Activated CD4-positive, CD25-positive, alpha-beta regulatory T cell treated with anti-CD3 and anti-CD28 coated beads, Interleukin-2, amount 50 U/mL, for 16 hours (primary cell): ENCODE measurements around the gene TCF19.
"Not testable (repeated sequence)": the region's sequence is repeated elsewhere in the genome, so short reads cannot be mapped to it uniquely, and the experiment has no call there.

Experiments used
- DNase-seq: peaks from one replicate; pipeline ENCODE4 v3.0.0-alpha.2; 2020; ENCODE audit warnings: low read depth, low spot score

Gene TCF19

DNA sequence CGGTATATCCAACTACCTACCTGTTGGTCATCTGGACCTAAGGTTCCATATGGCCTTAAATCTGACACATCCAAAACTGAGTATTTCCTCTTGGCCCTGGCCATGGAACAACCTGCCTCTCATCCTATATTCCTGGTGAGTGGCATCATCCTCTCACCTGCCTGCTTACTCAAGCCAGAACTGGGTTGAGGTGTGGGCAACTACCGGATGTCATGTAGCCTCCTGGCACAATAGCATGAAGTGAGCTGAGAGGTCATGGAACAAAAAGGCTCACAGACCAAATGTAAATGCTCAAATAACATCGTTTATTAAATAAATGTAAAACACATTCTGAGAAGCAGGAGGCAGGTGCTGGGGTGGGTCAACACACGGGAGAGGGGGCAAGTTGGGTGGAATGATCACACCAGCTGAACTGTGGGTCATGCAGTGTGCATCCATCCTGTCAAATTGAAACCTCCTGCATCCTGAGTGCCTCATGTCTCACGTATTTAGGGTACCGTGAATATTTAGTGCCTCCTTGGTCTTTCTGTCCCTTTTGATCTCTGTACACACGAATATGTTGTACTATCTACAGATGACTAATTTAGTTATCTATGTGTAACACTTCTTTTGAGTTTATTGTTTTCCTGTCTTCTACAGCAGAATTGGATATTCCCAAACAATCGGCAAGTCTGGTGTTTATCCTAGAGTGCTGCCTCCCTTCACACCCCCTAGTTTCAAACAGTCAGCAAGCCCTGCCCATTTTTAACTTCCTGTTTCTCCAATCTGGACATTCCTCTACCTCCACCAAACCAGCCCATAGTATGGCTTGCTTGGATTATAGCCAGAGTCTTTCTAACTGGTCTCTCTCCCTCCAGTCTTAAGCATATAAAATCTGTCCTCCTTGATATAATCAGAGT lies 20.0 kb downstream of the TCF19 start:
- no peak for DNase-seq

DNA sequence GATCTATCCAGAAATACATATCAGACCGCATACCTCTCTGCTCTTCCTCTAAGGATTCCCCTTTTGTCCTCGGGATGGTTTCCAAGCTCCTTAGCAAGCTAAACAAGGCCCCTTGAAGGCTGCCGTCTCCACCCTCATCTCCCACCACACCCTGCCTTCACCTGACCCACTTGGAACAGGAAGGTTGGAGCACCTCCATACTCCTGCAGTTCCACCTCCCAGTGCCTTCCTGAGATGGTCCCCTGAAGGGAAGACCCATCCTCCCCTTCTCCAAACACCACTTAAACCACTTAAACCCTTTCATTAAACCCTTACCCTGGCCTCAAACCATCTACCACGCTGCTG lies 20.6 kb downstream of the TCF19 start:
- no peak for DNase-seq

DNA sequence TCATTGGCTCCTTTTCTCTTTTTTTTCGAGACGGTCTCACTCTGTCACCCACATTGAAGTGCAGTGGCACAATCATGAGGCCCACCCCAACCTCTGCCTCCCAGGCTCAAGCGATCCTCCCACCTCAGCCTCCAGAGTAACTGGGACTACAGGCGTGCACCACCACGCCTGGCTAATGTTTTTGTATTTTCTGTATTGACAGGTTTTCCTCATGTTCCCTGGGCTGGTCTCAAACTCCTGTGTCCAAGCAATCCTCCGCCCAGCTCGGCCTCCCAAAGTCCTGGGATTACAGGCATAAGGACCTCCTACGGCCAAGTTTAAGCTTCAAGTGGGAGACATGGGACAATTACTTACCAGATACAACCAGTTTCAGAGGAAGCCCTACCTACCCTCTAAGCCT lies 21.5 kb downstream of the TCF19 start:
- no peak for DNase-seq

DNA sequence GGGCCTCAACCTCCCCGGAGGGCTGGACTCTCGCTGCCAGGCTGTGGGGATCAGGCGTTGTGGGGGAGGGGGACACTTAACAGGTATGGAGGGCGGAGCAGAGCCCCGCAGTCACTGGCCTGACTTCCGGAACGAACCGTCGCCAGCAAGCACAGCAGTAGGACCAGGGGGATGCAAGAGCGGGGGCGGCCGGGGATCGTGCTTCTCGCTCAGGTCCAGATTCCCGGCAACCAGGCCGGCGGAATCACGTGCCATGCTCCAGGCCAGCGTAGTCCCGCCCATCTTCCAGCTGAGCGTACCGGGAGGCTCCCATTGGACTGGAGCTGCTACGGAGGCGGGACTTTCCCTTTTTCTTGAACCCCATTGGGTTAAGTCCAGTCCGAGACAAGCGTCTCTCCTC lies 22.1 kb downstream of the TCF19 start:
- no peak for DNase-seq

DNA sequence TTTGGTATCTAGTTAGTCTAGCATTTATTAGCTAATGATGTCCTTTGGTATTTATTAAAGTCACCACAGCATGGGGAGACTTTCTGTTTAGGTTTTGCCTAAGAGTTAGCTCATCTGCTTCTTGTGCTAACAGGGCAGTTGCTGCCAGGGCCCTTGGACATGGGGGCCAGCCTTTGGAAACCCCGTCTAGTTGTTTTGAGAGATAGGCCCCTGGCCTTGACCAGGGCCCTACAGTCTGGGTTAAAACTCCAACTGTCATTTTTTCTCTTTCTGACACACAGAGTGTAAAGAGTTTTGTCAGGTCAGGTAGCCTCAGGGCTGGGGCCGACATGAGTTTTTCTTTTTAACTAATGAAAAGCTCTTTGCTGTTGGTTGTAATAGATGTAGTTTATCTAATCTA lies 24.9 kb downstream of the TCF19 start:
- DNase-seq = not testable (repeated sequence)

DNA sequence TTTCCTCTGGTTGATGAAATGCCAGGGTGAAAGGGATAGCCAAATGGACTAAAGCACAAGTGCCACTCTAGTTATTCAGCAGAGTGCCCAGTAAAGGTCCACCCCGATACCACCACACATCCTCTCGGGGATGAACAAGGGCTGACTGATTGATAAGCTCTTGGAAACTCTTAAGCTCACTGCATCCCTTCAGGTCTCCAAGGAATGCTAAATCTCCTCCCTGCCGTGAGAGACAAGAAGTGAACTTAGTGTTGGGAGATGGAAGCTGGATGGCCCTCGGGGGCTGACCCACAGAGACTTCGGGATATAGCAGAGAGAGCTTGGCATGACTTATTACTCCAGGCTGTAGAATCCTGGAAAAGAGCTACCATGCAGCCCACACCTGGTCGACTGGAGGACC lies 25.5 kb downstream of the TCF19 start:
- not testable (repeated sequence) for DNase-seq

DNA sequence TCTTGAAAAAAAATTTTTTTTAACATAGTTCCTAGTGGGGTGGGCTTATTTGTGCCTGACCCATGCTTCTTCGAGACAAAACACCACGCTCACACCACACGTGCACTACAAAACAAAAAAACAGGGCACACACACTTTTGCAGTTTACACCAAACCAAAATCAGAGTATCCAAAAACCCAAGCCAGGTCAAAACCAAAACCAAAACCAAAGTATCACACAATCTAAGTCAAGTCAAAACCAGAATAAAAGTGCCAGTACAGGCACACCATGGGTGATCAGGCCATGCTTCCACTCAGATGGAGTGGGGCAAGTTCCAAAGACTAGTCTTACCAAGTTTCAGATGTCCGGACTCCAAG lies 27.3 kb downstream of the TCF19 start:
- DNase-seq = not testable (repeated sequence)

DNA sequence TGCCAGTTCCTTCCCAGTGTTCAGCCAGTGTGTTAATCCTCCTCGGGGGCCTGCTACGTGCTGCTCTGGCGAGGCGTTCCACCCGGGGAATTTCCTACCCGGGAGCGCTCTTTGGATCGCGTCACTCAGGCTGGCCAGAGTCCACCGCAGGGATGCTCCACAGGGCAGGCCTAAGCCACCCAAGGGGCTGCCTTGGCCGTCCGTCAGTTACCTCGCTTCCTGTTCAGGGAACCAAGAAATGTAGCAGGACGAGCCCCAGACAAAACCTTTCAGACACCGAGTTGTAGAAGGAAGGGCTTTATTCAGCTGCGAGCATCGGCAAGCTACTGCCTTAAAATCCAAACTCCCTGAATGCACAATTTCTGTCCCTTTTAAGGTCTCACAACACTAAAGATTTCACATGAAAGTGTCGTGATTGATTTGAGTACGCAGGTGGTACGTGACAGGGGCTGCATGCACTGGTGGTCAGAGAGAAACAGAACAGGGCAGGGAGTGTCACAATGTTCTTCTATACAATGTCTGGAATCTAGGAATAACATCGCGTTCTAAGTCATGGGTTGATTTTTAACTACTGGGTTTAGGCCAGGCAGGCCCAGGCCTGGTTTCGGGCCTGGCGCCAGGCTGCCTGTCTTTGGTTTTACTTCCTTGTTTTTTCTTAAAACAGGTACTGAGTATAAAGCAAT lies 27.8 kb downstream of the TCF19 start:
- DNase-seq = no peak

DNA sequence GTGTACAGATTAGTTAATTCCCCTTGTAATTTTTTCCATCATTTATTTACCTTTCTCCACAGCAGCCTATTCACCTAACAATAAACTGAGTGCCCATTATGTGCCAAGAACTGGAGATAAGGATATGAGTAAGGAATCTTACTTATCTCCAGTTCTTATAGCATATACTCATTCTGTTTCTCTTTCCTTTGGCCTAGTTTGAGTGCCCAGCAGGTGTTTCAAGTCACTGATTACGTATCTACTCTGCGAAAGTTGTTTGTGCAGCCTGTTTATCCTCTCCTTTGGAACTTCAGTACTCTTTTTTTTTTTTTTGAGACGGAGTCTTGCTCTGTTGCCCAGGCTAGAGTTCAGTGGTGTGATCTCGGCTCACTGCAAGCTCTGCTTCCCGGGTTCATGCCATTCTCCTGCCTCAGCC lies 29.4 kb downstream of the TCF19 start:
- no peak for DNase-seq

DNA sequence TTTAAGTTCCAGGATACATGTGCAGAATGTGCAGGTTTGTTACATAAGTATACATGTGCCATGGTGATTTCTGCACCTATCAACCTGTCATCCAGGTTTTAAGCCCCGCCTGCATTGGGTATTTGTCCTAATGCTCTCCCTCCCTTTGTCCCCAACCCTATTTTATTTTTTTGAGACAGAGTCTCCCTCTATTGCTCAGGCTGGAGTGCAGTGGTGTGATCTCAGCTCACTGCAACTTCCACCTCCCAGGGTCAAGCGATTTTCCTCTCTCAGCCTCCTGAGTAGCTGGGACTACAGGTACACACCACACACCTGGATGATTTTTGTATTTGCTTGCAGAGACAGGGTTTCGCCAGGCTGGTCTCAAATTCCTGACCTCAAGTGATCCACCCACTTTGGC lies 30.8 kb downstream of the TCF19 start:
- DNase-seq = not testable (repeated sequence)

DNA sequence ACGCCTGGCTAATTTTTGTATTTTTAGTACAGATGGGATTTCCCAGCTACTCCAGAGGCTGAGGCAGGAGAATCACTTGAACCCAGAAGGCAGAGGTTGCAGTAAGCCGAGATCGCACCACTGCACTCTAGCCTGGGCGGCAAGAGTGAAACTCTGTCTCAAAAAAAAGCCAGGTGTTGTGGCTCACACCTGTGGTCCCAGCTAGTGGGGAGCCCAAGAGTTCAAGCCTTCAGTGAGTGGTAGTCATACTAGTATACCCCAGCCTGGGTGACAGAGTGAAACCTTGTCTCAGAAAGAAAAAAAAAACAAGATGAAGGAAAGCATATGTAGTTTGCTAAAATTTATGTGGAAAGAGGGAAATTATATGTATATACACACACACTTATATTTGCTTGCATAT lies 32.1 kb downstream of the TCF19 start:
- DNase-seq = no peak

DNA sequence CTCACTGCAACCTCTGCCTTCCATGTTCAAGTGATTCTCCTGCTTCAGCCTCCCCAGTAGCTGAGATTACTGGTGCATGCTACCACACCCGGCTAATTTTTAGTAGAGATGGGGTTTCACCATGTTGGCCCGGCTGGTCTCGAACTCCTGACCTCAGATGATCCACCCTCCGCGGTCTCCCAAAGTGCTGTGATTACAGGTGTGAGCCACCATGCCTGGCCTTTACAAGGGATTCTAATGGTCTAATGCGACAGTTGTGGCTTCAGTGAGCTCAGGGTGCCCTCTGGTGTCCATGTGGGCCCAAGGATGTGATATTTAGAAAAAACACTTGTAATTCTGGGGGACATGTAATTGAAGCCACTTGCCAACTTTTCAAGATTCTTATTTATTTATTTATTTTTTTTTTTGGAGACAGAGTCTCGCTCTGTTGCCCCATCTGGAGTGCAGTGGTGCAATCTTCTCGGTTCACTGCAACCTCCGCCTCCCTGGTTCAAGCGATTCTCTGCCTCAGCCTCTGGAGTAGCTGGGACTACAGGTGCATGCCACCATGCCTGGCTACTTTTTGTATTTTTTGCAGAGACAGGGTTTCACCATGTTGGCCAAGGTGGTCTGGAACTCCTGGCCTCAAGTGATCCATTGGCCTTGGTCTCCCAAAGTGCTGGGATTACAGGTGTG lies 34.2 kb downstream of the TCF19 start:
- DNase-seq = peak; percentile 41

DNA sequence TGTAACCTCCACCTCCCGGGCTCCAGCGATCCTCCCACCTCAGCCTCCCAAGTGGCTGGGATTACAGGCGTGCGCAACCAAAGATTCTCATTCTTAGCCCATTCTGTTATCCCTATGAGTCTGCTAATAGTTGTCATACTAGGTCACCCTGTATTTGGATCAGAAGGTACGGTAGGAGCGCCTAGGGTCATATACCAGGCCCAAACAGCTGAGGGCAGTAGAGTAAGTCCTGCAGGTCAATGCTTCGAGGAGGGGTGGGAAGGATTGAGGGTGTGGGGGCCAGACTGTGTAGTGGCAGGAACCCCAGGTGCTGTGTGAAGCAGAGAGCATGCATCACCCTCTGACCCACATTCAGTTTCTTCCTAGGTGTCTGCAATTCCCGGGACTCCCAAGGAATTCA lies 34.8 kb downstream of the TCF19 start:
- no peak for DNase-seq

DNA sequence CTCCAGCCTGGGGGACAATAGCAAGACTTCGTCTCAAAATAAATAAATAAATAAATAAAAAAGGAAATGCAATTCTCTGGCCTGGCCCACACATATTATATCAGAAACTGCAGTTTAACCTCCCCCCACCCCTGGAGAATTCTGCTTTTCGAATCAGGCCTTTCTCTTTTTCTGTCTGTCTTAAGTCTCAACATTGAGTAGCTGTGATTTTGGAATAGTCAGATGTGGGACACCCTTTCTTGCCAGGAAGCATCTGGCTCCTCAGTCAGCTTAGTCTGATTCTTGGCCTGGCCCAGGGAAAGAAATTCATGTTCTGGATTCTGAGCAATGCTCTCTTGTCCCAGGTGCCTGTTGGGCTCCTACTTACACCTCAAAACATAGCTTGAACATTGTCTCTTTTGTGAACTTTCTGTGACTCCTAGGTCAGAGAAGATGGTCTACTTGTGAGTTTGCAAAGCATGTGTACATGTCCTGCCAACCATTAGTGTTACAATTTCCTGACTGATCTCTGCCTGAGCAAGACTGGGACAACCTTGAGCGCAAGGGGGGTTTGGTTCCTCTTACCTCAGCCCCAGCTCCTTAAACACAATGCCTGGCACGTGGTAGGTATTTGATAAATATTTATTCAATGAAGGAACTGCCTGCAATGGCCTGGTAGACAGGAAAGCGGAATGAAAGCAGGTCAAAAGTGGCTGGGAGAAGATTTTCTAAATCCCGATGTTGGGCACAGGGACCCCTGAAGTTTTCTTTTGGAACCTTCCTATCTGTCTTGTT lies 35.9 kb downstream of the TCF19 start:
- DNase-seq = no peak

DNA sequence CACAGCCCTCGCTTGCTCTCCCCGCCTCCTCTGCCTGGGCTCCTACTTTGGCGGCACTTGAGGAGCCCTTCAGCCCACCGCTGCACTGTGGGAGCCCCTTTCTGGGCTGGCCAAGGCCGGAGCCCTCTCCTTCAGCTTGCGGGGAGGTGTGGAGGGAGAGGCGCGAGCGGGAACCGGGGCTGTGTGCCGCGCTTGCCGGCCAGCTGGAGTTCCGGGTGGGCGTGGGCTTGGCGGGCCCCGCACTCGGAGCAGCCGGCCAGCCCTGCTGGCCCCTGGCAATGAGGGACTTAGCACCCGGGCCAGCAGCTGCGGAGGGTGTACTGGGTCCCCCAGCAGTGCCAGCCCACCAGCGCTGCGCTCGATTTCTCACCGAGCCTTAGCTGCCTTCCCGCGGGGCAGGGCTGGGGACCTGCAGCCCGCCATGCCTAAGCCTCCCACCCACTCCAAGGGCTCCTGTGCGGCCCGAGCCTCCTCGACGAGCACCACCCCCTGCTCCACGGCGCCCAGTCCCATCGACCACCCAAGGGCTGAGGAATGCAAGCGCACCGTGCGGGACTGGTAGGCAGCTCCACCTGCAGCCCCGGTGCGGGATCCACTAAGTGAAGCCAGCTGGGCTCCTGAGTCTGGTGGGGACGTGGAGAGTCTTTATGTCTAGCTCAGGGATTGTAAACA lies 37.1 kb downstream of the TCF19 start:
- not testable (repeated sequence) for DNase-seq

DNA sequence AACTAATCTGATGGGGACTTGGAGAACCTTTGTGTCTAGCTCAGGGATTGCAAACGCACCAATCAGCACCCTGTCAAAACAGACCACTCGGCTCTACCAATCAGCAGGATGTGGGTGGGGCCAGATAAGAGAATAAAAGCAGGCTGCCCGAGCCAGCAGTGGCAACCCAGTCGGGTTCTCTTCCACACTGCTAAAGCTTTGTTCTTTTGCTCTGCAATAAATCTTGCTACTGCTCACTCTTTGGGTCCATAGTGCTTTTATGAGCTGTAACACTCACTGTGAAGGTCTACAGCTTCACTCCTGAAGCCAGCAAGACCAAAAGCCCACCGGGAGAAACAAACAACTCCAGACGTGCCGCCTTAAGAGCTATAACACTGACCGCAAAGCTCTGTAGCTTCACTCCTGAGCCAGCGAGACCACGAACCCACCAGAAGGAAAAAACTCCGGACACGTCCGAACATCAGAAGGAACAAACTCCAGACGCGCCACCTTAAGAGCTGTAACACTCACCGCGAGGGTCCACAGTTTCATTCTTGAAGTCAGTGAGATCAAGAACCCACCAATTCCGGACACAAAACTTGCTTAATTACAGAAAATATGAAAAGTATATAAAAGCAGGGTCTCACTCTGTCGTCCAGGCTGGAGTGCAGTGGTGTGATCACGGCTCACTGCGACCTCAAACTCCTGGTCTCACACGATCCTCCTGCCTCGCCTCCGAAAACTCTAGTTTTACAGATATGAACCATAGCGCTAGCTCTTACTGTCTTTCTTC lies 38.0 kb downstream of the TCF19 start:
- DNase-seq = not testable (repeated sequence)

DNA sequence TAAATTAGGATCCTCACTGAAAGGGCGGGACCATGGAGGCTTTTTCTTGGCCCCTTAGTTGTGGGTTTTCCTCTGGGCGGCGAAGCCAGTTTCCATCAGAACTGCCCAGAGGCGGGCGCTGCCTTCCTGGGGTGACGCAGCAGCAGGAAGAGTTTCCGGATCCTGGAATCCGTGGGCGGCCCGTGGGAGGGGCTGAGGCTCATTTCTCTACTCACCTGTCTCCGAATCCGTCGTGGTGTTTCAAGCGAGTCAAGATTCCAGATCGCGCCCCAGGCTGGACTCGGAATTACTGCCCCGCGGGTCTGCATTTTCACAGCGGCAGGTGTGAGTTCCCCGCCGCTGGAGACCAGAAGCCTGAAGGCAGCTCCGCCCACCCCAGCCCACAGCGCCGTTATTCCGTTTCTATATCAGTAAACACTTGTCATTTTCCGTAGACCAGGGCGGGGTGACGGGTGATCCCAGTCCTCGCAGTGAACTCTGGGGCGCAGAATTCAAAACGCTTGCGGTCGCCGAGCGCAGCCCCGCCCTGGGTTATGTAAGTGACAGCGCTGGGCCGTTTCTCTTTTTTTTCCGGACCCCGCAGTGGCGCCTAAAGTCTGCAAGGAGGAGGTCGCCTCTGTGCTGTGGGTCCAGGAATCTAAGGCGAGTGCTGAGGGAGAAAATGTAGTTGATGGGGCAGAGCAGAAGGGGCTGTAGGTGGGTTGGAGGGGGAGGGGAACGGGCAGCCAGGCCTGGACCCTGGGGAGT lies 39.3 kb downstream of the TCF19 start:
- peak; percentile 91 for DNase-seq

DNA sequence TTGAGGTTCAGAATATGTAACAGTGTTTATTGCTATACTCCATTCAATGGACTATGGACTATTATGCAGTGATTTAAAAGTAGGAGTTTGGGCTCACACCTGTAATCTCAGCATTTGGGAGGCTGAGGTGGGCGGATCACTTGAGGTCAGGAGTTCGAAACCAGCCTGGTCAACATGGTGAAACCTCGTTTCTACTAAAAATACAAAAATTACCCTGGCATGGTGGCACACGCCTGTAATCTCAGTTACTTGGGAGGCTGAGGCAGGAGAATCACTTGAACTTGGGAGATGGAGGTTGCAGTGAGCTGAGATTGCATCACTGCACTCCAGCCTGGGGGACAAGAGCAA lies 40.7 kb downstream of the TCF19 start:
- DNase-seq = not testable (repeated sequence)

DNA sequence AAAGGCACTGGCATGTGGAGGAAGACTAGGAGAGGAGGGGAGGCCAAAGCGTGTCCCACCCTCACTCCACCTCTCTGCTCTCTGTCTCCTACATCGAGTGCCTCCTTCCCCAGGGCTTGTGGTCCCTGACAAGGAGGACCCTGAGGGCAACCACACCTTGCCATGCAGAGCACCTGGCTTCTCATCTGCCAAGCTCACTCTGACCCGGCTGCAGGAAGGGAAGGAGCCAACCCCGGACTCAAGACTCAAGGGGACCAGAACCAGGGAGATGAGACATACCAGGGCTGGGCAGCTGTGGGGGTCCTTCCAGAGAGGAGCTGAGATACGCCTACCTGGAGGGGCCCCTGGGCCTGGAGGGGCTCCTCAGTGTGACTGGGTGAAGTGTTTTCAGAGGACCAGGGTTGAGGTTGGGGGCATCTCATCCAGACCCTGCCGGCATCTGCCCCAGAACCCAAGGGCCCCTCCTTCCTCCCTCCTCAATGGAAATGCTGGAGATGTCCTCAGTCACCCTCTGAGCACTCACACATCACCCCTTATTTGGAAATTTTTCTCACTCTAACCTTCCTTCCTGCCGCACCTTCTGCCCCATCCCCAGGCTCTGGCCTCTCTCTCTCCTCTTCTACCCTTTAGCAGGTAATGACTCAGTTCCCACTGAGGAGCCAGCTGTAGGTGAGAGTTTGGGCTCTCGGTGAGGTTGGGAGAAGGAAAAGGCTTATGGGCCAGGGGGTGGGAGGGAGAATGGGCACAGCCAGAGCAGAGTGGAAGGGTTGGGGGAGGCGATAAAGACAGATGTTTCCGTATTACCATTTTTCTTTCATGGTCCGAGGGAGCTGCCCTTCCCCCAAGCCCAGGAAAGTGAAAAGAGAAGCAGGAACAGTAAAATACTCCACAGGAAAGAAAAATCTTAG lies 44.1 kb downstream of the TCF19 start:
- DNase-seq = no peak
